ENCODE data around the gene BTG4.

The BTG4 gene

DNA sequence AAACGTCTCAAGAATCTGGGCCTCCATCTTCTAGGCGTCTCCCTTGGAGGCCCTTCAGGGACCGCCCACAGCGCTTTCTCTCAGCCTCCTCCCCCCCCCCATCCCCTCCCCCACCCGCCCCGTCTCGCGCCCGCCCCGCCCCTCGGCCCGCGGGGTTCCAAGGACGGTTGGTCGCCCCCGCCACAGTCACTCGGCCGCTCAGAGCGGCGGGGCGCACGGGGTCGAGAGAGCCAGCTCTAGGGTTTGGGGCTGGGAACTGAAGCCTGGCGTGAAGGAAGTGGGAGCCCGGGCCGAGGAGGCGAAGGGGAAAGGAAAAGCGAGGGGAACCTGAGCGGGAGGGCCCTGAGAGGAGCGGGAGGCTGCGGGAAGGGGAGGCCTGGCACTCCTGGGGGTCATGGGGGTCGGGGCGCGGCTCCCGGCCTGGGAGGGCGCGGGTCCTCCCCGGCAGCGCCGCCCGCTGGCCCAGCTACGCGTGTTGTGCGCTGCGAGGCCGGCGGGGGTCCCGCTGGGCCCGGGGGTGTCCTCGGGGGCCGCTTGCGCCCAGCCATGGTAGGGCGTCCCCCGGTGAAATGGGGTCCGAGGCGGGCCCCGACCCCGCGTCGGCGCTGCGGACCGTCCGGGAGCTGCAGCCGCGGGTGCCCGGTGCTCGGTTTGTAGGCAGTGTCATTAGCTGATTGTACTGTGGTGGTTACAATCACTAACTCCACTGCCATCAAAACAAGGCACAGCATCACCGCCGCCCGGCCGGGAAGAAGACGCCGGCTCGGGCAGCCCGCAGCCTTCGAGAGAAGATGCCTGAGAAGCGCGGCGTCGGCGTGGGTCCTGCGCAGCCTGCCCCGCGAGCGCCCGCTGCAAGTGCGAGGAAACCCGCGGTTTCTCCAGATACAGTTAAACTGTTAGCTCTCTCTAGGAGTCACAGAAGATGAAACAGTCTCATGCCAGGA, at the start of gene BTG4:
Gene BTG4 (minus strand): TSS at position 91 of the 944 bp plus-strand sequence. CDS start 13,610 bp downstream, outside the sequence.
- in situ Hi-C loops (cut with HindIII; ENCODE audit: low sequenced_read_pairs): no loop called here

DNA sequence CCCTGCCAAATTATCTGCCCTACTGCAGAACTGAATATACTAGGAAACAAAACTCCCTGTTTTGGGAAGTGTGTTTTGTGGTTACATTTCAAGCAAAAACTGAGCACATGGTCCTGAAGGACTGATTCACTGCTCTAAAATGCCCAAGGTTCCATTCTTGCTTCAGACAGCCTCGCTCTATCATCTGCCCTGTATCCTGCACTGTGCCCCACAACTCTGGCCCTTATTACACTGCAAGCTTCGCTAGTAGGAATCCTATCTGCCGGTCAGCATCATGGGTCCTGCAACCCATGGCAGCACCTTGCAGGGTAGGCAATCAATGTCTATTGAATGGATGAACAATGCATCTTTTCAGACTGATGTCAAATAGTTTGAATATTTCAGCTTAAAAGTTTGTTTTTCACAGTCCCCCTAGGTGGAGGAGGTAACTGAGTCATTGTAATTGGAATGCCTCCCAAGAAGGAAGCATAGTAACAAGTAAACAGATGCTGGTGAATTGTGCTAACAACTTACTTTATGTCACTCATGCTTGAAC, 49.7 kb upstream of the BTG4 start:
- in situ Hi-C loops (cut with HindIII; ENCODE audit: low sequenced_read_pairs): no loop called here

GRCh38 chr11:111561306-111561705, 49.1 kb upstream of the BTG4 start:
- in situ Hi-C loops (cut with HindIII; ENCODE audit: low sequenced_read_pairs): no loop called here

GRCh38 chr11:111560800-111561199, 48.6 kb upstream of the BTG4 start:
- in situ Hi-C loops (cut with HindIII; ENCODE audit: low sequenced_read_pairs): no loop called here

- in situ Hi-C loops (cut with HindIII; ENCODE audit: low sequenced_read_pairs): no loop called here
These were observed 47.7 kb upstream of the BTG4 start for GRCh38 chr11:111559800-111560464.

- in situ Hi-C loops (cut with HindIII; ENCODE audit: low sequenced_read_pairs): no loop called here
These were observed 45.4 kb upstream of the BTG4 start for GRCh38 chr11:111557425-111558111.

DNA sequence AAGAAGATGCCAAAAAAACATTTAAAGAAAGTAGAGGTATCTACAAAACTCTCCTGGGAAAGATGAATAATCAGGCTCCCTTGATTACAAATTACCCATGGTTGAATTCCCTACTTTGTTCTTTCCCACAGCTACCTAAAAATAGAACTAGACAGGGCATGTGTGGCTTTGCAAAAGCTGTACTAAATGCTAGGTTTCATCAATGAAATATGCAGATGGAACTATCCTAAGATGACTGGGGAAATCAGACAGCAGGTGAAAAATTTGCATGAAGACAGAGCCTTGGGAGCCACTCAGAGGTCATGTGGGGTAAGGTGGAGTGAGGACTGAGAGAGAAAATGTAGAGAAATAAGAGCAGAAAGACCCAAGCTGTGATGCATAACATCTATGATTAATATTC, 43.1 kb upstream of the BTG4 start:
- in situ Hi-C loops (cut with HindIII; ENCODE audit: low sequenced_read_pairs): no loop called here

DNA sequence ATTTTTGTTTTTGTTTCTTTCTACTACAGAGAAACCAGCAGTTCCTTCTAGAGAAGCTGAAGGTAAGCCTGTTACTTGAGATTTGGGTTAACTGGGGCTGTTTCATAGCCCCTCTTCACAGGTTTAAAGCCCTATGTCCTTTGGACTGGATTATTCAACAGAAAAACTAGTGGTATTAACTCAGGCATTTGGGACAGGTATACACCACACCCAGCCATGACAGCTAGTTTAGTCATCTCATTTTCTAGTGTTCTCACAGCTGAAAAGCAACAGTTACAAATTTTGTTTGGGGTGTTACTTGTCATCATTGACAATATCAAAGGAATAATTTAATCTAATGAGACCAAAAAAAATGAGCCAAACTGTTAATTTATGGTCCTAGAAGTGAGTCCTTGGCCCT, 42.3 kb upstream of the BTG4 start:
- in situ Hi-C loops (cut with HindIII; ENCODE audit: low sequenced_read_pairs): no loop called here

- in situ Hi-C loops (cut with HindIII; ENCODE audit: low sequenced_read_pairs): no loop called here
These were observed 38.1 kb upstream of the BTG4 start for GRCh38 chr11:111550258-111550657.

GRCh38 chr11:111549869-111550203, 37.6 kb upstream of the BTG4 start:
- in situ Hi-C loops (cut with HindIII; ENCODE audit: low sequenced_read_pairs): no loop called here

GRCh38 chr11:111549196-111549868, 37.1 kb upstream of the BTG4 start:
- in situ Hi-C loops (cut with HindIII; ENCODE audit: low sequenced_read_pairs): no loop called here

DNA sequence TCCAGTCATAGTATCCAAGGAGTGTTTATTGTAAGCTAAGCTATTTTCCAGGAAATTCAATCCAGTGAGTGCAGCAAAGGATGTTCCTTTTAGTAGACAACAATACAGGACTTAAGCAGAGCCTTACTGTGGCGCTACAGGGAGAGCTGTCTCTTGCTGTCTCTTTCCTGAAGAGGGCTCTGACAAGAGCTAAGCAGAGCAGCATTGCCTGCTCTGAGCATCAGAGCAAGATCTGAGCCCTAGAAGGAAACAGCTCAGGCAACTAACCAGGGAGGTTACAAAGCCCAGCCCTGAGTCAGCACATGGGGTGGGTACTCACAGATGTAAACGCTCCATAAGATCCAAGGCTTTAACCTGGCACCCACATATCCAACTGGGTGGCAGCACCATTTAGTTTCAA, 36.3 kb upstream of the BTG4 start:
- in situ Hi-C loops (cut with HindIII; ENCODE audit: low sequenced_read_pairs): no loop called here

DNA sequence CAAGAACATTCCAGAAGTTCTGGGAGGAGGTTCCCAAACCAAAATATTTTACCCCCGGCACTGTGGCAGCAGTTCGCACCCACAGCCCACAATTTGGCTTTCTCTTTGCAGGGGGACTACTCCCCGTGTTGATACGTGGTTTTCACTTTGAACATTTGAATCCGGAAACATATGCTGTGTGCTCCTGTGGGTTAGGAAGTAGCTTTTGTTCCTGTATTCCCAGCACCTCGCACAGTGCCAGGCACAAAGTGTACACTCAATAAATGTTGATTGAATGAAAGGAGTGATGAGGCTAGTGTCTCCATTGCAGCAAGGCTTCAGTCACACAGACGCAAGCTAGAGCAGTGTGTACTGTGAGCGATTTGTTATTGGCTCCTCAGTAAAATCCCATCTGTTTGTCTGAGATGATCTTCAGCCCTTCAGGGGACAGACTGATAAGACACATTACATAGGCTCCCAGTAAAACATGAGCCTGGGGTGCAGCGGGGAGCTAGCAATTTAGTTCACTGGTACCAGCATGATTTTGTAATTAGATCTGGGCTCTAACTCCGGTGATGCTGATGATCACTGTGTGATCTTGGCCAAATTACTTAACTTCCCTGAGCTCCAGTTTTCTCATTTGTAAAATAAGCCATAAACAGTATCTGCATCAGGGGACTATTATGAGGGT, 30.6 kb upstream of the BTG4 start:
- in situ Hi-C loops (cut with HindIII; ENCODE audit: low sequenced_read_pairs): no loop called here

- in situ Hi-C loops (cut with HindIII; ENCODE audit: low sequenced_read_pairs): no loop called here
These were observed 29.3 kb upstream of the BTG4 start for GRCh38 chr11:111541254-111542061.

DNA sequence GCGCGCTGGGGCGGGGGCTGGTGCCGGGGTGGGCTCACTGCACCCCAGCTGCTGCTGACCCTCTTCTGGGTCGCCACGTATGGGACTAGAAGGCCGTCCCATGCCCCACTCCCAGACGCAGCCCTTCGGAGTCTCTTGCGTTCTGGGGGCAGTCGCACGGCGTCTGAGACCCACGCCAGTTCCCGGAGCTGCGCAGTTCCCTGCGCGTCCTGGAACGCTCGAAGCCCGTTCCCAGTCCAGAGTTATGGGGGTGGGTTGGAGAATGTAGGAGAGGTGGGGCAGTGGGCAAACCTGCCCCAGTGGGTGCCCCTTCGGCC, 28.7 kb upstream of the BTG4 start:
- in situ Hi-C loops (cut with HindIII; ENCODE audit: low sequenced_read_pairs): no loop called here

- in situ Hi-C loops (cut with HindIII; ENCODE audit: low sequenced_read_pairs): no loop called here
These were observed 28.1 kb upstream of the BTG4 start, which contains the start of gene LAYN for GRCh38 chr11:111540114-111540936. Gene LAYN (plus strand): TSS chr11:111540720. CDS start chr11:111540844, 124 bp downstream.

- in situ Hi-C loops (cut with HindIII; ENCODE audit: low sequenced_read_pairs): no loop called here
These were observed 27.4 kb upstream of the BTG4 start for GRCh38 chr11:111539426-111540113.

All from DLD1 (cell line).